SK-N-SH treated with all-trans-retinoic acid at 6 μM for 48 hours (cell line): Measurements from ENCODE around the gene N4BP3.
"Not testable (repeated sequence)": the region's sequence is repeated elsewhere in the genome, so short reads cannot be mapped to it uniquely, and the experiment has no call there.

Experiments
- ARNTL ChIP-seq: fragments of 450-650 bp; formaldehyde crosslinking; IDR thresholded peaks from 2 replicates; pipeline ENCODE4 v1.5.0; 2020; ENCODE audit warnings: low read depth, mild to moderate bottlenecking, moderate library complexity, borderline replicate concordance
- BACH2 ChIP-seq: fragments of 250-450 bp; sonication (Bioruptor Pico); IDR thresholded peaks from 2 replicates; pipeline ENCODE4 v1.9.0; 2021; ENCODE audit warnings: mild to moderate bottlenecking, borderline replicate concordance
- CREB5 ChIP-seq: fragments of 250-450 bp; sonication (Bioruptor Pico); IDR thresholded peaks from 2 replicates; pipeline ENCODE4 v1.5.1; 2020; ENCODE audit warnings: low read depth, mild to moderate bottlenecking, moderate library complexity
- ZFP30 ChIP-seq: fragments of 450-650 bp; formaldehyde crosslinking; IDR thresholded peaks from 2 replicates; pipeline ENCODE4 v1.5.0; 2022; ENCODE audit warnings: mild to moderate bottlenecking, moderate library complexity

DNA sequence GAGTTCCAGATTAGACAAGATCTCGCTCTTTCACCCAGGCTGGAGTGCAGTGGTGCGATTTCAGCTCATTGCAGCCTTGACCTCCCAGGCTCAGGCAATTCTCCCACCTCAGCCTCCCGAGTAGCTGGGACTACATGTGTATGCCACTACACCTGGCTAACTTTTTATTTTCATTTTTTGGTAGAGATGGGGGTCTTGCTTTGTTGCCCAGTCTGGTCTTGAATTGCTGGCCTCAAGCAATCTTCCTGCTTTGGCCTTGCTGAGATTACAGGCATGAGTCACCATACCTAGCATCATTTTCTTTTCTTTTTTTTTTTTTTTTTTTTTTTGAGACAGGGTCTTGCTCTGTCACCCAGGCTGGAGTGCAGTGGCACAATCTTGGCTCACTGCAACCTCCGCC, 36.4 kb upstream of the N4BP3 start:
- TF ChIP-seq BACH2, ARNTL, ZFP30, CREB5 (CRISPR knock-in tag): not testable (repeated sequence)
